OCI-LY3 (cell line): Measurements from ENCODE around the gene TAOK2.

Source experiments
- H2AFZ ChIP-seq: fragments of 200-600, 300-600 bp; shearing (Covaris generic); 2 replicates; pipeline ENCODE4 v1.6.0; 2014; ENCODE audit warnings: antibody characterized with exemption, low read depth, low read length
- H3K27ac ChIP-seq: fragments of 200-600, 300-600 bp; sonication (generic); 2 replicates; pipeline ENCODE4 v1.5.1; 2014; ENCODE audit warnings: mild to moderate bottlenecking, low read length, moderate library complexity, mixed read lengths
- H3K27me3 ChIP-seq: fragments of 200-600, 300-600 bp; sonication (generic); 2 replicates; pipeline ENCODE4 v1.6.1; 2014; ENCODE audit warnings: low read depth, low read length, mixed read lengths
- H3K36me3 ChIP-seq: fragments of 200-600, 300-600 bp; sonication (generic); replicated peaks from 2 replicates; pipeline ENCODE3; 2014; ENCODE audit warnings: low read depth, low read length, mixed read lengths
- H3K4me1 ChIP-seq: fragments of 300-600, 200-600 bp; sonication (generic); 2 replicates; pipeline ENCODE4 v1.6.1; 2014; ENCODE audit warnings: low read length, mixed read lengths
- H3K4me2 ChIP-seq: fragments of 200-600, 300-600 bp; sonication (generic); 2 replicates; pipeline ENCODE4 v1.6.1; 2014; ENCODE audit warnings: low read length, mixed read lengths
- H3K4me3 ChIP-seq: fragments of 300-600, 200-600 bp; sonication (generic); 2 replicates; pipeline ENCODE4 v1.5.1; 2014; ENCODE audit warnings: antibody characterized with exemption, mild to moderate bottlenecking, low read length, moderate library complexity
- H3K79me2 ChIP-seq: fragments of 300-600, 200-600 bp; shearing (Covaris generic); 2 replicates; pipeline ENCODE4 v1.6.1; 2014; ENCODE audit warnings: mild to moderate bottlenecking, low read length, mixed read lengths
- H3K9ac ChIP-seq: fragments of 300-600, 200-600 bp; shearing (Covaris generic); 2 replicates; pipeline ENCODE4 v1.6.0; 2014; ENCODE audit warnings: mild to moderate bottlenecking, low read length, moderate library complexity
- H3K9me3 ChIP-seq: fragments of 200-600, 300-600 bp; shearing (Covaris generic); 2 replicates; pipeline ENCODE4 v1.6.1; 2014; ENCODE audit warnings: low read length, mixed read lengths; ENCODE audit not compliant: insufficient read depth
- H4K20me1 ChIP-seq: fragments of 200-600, 300-600 bp; sonication (generic); 2 replicates; pipeline ENCODE4 v1.6.1; 2016; ENCODE audit warnings: low read length, mixed read lengths; ENCODE audit not compliant: insufficient read depth
- EZH2phosphoT487 ChIP-seq: fragments of 200-600 bp; shearing (Covaris generic); IDR thresholded peaks from 2 replicates; pipeline ENCODE4 v1.6.1; 2018; ENCODE audit warnings: antibody characterized with exemption, mixed run types, low read depth
- TF ChIP-seq, protein P1 (sequence below): fragments of 200-600, 300-600 bp; sonication (generic); IDR thresholded peaks from 2 replicates; pipeline ENCODE4 v1.5.1; 2014; ENCODE audit warnings: antibody characterized with exemption, low read length, low read depth

TAOK2 gene

GRCh38 chr16:29973384-29974246 lies at the start of gene TAOK2:
TAOK2 (plus strand) TSS chr16:29973868; CDS start chr16:29977773, 3,905 bp downstream.
- Histone ChIP-seq H2AFZ (peak within 1 kb of the TSS; percentile 78; the same call in 1 of the 2 replicates), H3K27ac (peak within 1 kb of the TSS; percentile 48), H3K4me3 (peak within 1 kb of the TSS; percentile 98), H3K9ac (peak within 1 kb of the TSS; percentile 98), H3K36me3 (peaks cover 9% of the 10 kb centered on the region), H3K79me2 (peaks cover 40% of the 10 kb centered on the region), H3K4me2 (peak within 1 kb of the TSS; percentile 99), H3K9me3 (no peaks in the 10 kb centered on the region), H3K4me1 (peaks cover 22% of the 10 kb centered on the region), H3K27me3 (no peaks in the 10 kb centered on the region), H4K20me1 (peaks cover 25% of the 10 kb centered on the region; the same call in 1 of the 2 replicates)
- TF ChIP-seq, protein P1, sequence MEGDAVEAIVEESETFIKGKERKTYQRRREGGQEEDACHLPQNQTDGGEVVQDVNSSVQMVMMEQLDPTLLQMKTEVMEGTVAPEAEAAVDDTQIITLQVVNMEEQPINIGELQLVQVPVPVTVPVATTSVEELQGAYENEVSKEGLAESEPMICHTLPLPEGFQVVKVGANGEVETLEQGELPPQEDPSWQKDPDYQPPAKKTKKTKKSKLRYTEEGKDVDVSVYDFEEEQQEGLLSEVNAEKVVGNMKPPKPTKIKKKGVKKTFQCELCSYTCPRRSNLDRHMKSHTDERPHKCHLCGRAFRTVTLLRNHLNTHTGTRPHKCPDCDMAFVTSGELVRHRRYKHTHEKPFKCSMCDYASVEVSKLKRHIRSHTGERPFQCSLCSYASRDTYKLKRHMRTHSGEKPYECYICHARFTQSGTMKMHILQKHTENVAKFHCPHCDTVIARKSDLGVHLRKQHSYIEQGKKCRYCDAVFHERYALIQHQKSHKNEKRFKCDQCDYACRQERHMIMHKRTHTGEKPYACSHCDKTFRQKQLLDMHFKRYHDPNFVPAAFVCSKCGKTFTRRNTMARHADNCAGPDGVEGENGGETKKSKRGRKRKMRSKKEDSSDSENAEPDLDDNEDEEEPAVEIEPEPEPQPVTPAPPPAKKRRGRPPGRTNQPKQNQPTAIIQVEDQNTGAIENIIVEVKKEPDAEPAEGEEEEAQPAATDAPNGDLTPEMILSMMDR = no peak
- TF ChIP-seq EZH2phosphoT487 = no peak

- TF ChIP-seq EZH2phosphoT487 = no peak
- TF ChIP-seq, protein P1 = no peak
- H3K4me1 ChIP-seq = peaks cover 17% of the 10 kb centered on the region
- no peaks in the 10 kb centered on the region for H3K27me3 ChIP-seq
- H3K9ac ChIP-seq = peak overlapping the region; percentile 64
- no peaks in the 10 kb centered on the region for H3K9me3 ChIP-seq
- H3K36me3 ChIP-seq = peaks cover 9% of the 10 kb centered on the region
- H3K79me2 ChIP-seq = peaks cover 15% of the 10 kb centered on the region
- no peak overlapping the region for H2AFZ ChIP-seq
- H3K27ac ChIP-seq = no peak overlapping the region
- H4K20me1 ChIP-seq = no peaks in the 10 kb centered on the region
- peak overlapping the region; percentile 99 for H3K4me2 ChIP-seq
- H3K4me3 ChIP-seq = peak overlapping the region; percentile 79
Observed at GRCh38 chr16:29925105-29925756, 48.4 kb upstream of the TAOK2 start.

- peaks cover 15% of the 10 kb centered on the region for H3K79me2 ChIP-seq
- TF ChIP-seq, protein P1 = no peak
- TF ChIP-seq EZH2phosphoT487 = no peak
- peak within 1 kb of the TSS; percentile 39 for H3K27ac ChIP-seq
- peaks cover 17% of the 10 kb centered on the region for H3K4me1 ChIP-seq
- peak within 1 kb of the TSS; percentile 78 for H3K9ac ChIP-seq
- peak within 1 kb of the TSS; percentile 79 for H3K4me3 ChIP-seq
- H4K20me1 ChIP-seq = no peaks in the 10 kb centered on the region
- no peaks in the 10 kb centered on the region for H3K27me3 ChIP-seq
- peaks cover 3% of the 10 kb centered on the region for H3K36me3 ChIP-seq
- peak within 1 kb of the TSS; percentile 71 for H2AFZ ChIP-seq
- H3K4me2 ChIP-seq = peak within 1 kb of the TSS; percentile 99
- H3K9me3 ChIP-seq = no peaks in the 10 kb centered on the region
Observed at GRCh38 chr16:29925781-29926710, 47.6 kb upstream of the TAOK2 start, which contains the start of gene KCTD13. KCTD13 (minus strand) TSS chr16:29926226; CDS start chr16:29926033, 193 bp downstream.
